Measurements from ENCODE around the gene KLLN.
"Not testable (repeated sequence)": the region's sequence is repeated elsewhere in the genome, so short reads cannot be mapped to it uniquely, and the experiment has no call there.

- not testable (repeated sequence) for TF ChIP-seq CTCF, POLR2AphosphoS5, POLR2A (IDR thresholded peaks at IDR 0.05)
Observed at GRCh38 chr10:87846711-87847110, 16.6 kb downstream of the KLLN start.

All from breast epithelium (tissue), 3 donors.